Measurements from ENCODE around the gene DCLK1.

DNA sequence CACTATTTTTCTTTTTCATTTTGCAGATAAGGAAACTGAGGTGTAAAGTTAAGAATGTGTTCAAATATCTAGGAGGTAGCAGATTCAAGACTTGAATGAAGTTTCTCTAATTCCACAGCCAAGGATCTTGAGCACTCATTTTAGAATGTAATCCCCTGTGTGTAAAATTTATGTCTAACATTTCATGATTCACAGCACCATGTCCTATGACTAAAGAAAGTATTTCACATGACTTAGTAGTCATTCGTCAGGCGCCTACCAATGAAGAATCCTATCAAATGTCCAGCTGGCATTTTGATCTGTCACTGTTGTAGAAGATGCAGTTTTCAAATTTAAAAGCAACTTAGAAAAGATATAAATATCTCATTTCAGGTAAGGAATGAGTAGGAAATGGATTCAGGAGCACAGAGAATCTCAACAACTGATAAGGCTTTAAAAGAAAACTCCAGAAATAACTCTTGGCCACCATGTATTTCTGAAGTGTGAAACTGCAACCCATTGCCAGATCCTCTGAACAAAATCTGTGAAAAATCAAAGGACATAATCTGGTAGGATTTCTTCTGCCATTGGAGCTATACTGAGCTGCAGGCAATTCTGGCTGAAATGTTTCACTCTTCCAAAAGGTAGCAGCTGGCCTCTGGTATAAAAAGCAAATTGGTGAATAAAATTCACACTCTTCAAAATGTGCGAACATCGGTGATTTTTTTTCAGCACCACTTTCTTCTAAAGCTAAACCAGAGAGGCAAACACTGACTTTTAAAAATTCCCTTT is 92.2 kb downstream of the DCLK1 start:
- TF ChIP-seq, protein P1, sequence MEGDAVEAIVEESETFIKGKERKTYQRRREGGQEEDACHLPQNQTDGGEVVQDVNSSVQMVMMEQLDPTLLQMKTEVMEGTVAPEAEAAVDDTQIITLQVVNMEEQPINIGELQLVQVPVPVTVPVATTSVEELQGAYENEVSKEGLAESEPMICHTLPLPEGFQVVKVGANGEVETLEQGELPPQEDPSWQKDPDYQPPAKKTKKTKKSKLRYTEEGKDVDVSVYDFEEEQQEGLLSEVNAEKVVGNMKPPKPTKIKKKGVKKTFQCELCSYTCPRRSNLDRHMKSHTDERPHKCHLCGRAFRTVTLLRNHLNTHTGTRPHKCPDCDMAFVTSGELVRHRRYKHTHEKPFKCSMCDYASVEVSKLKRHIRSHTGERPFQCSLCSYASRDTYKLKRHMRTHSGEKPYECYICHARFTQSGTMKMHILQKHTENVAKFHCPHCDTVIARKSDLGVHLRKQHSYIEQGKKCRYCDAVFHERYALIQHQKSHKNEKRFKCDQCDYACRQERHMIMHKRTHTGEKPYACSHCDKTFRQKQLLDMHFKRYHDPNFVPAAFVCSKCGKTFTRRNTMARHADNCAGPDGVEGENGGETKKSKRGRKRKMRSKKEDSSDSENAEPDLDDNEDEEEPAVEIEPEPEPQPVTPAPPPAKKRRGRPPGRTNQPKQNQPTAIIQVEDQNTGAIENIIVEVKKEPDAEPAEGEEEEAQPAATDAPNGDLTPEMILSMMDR (IDR thresholded peaks at IDR 0.05) = no peak
- no peak for TF ChIP-seq POLR2A (IDR thresholded peaks at IDR 0.05; ENCODE audit: low read depth)

All from esophagus muscularis mucosa (tissue), 3 donors.